WTC11 (cell line): Measurements from ENCODE around the gene ACY1. TPM values are rescaled to one million over a fixed set of nuclear protein-coding genes. Genes with fewer than 3 reads are reported as not detected.

Source experiments
- ATAC-seq: fragments of 200-7000 bp; cut with Tn5 transposase; 2 replicates; pipeline ENCODE4 v1.10.0; 2021; ENCODE audit warnings: mild to moderate bottlenecking, moderate library complexity
- CTCF ChIA-PET: fragments of 300-600 bp; sonication (Branson Sonifier 250); formaldehyde crosslinking; loops from one replicate; lab custom pipeline; 2021; ENCODE audit warnings: antibody characterized with exemption; lab: Charles Lee
- POLR2A ChIA-PET: fragments of 350-600 bp; sonication (Branson Sonifier 250); formaldehyde crosslinking; loops from one replicate; lab custom pipeline; 2021; ENCODE audit warnings: antibody characterized with exemption; lab: Charles Lee
- DNase-seq: peaks from one replicate; pipeline ENCODE4 v3.0.0; 2021; ENCODE audit warnings: low spot score
- H3K27ac Mint-ChIP-seq: 2 replicates; pipeline ENCODE4 v1.8.0; 2021; ENCODE audit warnings: mixed read lengths
- H3K27me3 Mint-ChIP-seq: 2 replicates; pipeline ENCODE4 v1.8.0; 2021; ENCODE audit warnings: low read depth, mild to moderate bottlenecking, moderate library complexity, mixed read lengths
- H3K36me3 Mint-ChIP-seq: 2 replicates; pipeline ENCODE4 v1.8.0; 2021; ENCODE audit warnings: mixed read lengths
- H3K4me1 Mint-ChIP-seq: 2 replicates; pipeline ENCODE4 v1.8.0; 2022; ENCODE audit warnings: mixed read lengths
- H3K4me3 Mint-ChIP-seq: 2 replicates; pipeline ENCODE4 v1.8.0; 2021; ENCODE audit warnings: mild to moderate bottlenecking, moderate library complexity, mixed read lengths
- H3K9me3 Mint-ChIP-seq: 2 replicates; pipeline ENCODE4 v1.8.0; 2021; ENCODE audit warnings: mixed read lengths
- CBFB ChIP-seq: sonication (generic); formaldehyde crosslinking; IDR thresholded peaks from 2 replicates; pipeline ENCODE4 v1.8.1; 2022; ENCODE audit warnings: mild to moderate bottlenecking, low read depth, missing genetic modification reagents
- CREB1 ChIP-seq: sonication (generic); formaldehyde crosslinking; IDR thresholded peaks from 2 replicates; pipeline ENCODE4 v1.8.0; 2023; ENCODE audit warnings: mild to moderate bottlenecking, missing genetic modification reagents
- ETV6 ChIP-seq: sonication (generic); formaldehyde crosslinking; IDR thresholded peaks from 2 replicates; pipeline ENCODE4 v1.8.1; 2022; ENCODE audit warnings: mild to moderate bottlenecking, missing genetic modification reagents
- GABPB1 ChIP-seq: sonication (generic); formaldehyde crosslinking; IDR thresholded peaks from 2 replicates; pipeline ENCODE4 v1.8.1; 2023; ENCODE audit warnings: mild to moderate bottlenecking, missing genetic modification reagents
- JUN ChIP-seq: sonication (generic); formaldehyde crosslinking; IDR thresholded peaks from 2 replicates; pipeline ENCODE4 v1.8.0; 2023; ENCODE audit warnings: mild to moderate bottlenecking, missing genetic modification reagents
- MXD4 ChIP-seq: fragments of 250-450 bp; sonication (Bioruptor Pico); IDR thresholded peaks from 2 replicates; pipeline ENCODE4 v1.8.0; 2021; ENCODE audit warnings: mild to moderate bottlenecking, moderate library complexity, borderline replicate concordance
- NFATC4 ChIP-seq: fragments of 250-450 bp; sonication (Bioruptor Pico); IDR thresholded peaks from 2 replicates; pipeline ENCODE4 v1.9.0; 2021; ENCODE audit warnings: mild to moderate bottlenecking
- NR2C2 ChIP-seq: sonication (generic); formaldehyde crosslinking; IDR thresholded peaks from 2 replicates; pipeline ENCODE4 v1.8.0; 2022; ENCODE audit warnings: mild to moderate bottlenecking, missing genetic modification reagents
- RELA ChIP-seq: sonication (generic); formaldehyde crosslinking; IDR thresholded peaks from 2 replicates; pipeline ENCODE4 v1.8.1; 2022; ENCODE audit warnings: missing genetic modification reagents, mild to moderate bottlenecking, borderline replicate concordance
- RORB ChIP-seq: fragments of 250-450 bp; sonication (Bioruptor Pico); IDR thresholded peaks from 2 replicates; pipeline ENCODE4 v1.9.0; 2021; ENCODE audit warnings: mild to moderate bottlenecking
- SOX15 ChIP-seq: fragments of 250-450 bp; sonication (Bioruptor Pico); IDR thresholded peaks from 2 replicates; pipeline ENCODE4 v1.9.0; 2021; ENCODE audit warnings: mild to moderate bottlenecking
- TP53 ChIP-seq: sonication (generic); formaldehyde crosslinking; IDR thresholded peaks from 2 replicates; pipeline ENCODE4 v1.8.1; 2023; ENCODE audit warnings: mild to moderate bottlenecking, missing genetic modification reagents
- total RNA-seq: library from RNA; stranded (reverse); gene quantifications from 3 replicates; pipeline ENCODE4 v1.2.3, GENCODE V29; 2021
- TF ChIP-seq, protein P1 (sequence below): fragments of 250-450 bp; sonication (Bioruptor Pico); IDR thresholded peaks from 2 replicates; pipeline ENCODE4 v1.9.0; 2021; ENCODE audit warnings: mild to moderate bottlenecking, borderline replicate concordance
- TF ChIP-seq, protein P2 (sequence below): sonication (generic); formaldehyde crosslinking; IDR thresholded peaks from 2 replicates; pipeline ENCODE4 v1.8.1; 2023; ENCODE audit warnings: mild to moderate bottlenecking, missing genetic modification reagents, borderline replicate concordance
- TF ChIP-seq, protein P3 (sequence below): sonication (generic); formaldehyde crosslinking; IDR thresholded peaks from 2 replicates; pipeline ENCODE4 v1.8.0; 2022; ENCODE audit warnings: mild to moderate bottlenecking, missing genetic modification reagents
- TF ChIP-seq, protein P4 (sequence below): sonication (generic); formaldehyde crosslinking; IDR thresholded peaks from 2 replicates; pipeline ENCODE4 v1.8.1; 2023; ENCODE audit warnings: mild to moderate bottlenecking, missing genetic modification reagents, moderate library complexity
- TF ChIP-seq, protein P5 (sequence below): sonication (generic); formaldehyde crosslinking; IDR thresholded peaks from 2 replicates; pipeline ENCODE4 v1.8.1; 2023; ENCODE audit warnings: mild to moderate bottlenecking, missing genetic modification reagents

ACY1 gene
- total RNA-seq, 1 experiment from 2014 or later = 53.8 TPM

DNA sequence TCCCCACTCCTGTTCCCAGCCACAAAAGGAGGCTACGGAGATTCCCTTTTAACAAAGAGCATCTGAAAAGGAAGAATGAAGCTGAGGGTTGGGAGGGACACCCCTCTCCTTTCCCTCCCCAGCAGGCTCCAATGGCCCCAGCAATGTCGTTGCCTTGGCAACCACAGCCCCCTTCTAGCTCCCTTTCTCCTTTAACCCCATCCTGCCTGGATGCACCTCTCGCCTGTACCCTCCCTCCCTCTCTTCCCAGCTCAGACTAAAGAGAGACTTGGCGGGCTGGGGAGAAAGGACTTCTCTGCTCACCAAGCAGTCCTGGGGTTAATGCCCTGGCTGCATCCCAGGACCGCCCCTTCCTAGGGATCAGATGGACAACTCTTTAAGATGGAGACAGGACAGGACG, 19.4 kb downstream of the ACY1 start:
- H3K27ac Mint-ChIP-seq = no peak overlapping the region
- DNase-seq = no peak

More for the DNA sequence above, 19.4 kb downstream of the ACY1 start:
- ChIA-PET CTCF (interaction anchor here (0.6 to 8.5 kb wide), 22 partner anchors 13 to 223 kb away, joined by 3 to 382 read pairs (median 6); partner anchors contain the start of genes ABHD14A, ABHD14B, ACY1 and DUSP7), POLR2A (interaction anchor here (1.6 to 1.7 kb wide), 2 partner anchors 34 to 51 kb away, joined by 4 to 5 read pairs; no protein-coding TSS in a partner anchor)
- no peak for TF ChIP-seq CREB1 (CRISPR knock-in tag)
- TF ChIP-seq NR2C2 (CRISPR knock-in tag) = no peak
- no peak for TF ChIP-seq RORB (CRISPR knock-in tag)
- TF ChIP-seq GABPB1 = no peak
- no peak for TF ChIP-seq MXD4 (CRISPR knock-in tag)
- TF ChIP-seq, protein P1, sequence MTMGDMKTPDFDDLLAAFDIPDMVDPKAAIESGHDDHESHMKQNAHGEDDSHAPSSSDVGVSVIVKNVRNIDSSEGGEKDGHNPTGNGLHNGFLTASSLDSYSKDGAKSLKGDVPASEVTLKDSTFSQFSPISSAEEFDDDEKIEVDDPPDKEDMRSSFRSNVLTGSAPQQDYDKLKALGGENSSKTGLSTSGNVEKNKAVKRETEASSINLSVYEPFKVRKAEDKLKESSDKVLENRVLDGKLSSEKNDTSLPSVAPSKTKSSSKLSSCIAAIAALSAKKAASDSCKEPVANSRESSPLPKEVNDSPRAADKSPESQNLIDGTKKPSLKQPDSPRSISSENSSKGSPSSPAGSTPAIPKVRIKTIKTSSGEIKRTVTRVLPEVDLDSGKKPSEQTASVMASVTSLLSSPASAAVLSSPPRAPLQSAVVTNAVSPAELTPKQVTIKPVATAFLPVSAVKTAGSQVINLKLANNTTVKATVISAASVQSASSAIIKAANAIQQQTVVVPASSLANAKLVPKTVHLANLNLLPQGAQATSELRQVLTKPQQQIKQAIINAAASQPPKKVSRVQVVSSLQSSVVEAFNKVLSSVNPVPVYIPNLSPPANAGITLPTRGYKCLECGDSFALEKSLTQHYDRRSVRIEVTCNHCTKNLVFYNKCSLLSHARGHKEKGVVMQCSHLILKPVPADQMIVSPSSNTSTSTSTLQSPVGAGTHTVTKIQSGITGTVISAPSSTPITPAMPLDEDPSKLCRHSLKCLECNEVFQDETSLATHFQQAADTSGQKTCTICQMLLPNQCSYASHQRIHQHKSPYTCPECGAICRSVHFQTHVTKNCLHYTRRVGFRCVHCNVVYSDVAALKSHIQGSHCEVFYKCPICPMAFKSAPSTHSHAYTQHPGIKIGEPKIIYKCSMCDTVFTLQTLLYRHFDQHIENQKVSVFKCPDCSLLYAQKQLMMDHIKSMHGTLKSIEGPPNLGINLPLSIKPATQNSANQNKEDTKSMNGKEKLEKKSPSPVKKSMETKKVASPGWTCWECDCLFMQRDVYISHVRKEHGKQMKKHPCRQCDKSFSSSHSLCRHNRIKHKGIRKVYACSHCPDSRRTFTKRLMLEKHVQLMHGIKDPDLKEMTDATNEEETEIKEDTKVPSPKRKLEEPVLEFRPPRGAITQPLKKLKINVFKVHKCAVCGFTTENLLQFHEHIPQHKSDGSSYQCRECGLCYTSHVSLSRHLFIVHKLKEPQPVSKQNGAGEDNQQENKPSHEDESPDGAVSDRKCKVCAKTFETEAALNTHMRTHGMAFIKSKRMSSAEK (CRISPR knock-in tag) = no peak
- TF ChIP-seq, protein P2, sequence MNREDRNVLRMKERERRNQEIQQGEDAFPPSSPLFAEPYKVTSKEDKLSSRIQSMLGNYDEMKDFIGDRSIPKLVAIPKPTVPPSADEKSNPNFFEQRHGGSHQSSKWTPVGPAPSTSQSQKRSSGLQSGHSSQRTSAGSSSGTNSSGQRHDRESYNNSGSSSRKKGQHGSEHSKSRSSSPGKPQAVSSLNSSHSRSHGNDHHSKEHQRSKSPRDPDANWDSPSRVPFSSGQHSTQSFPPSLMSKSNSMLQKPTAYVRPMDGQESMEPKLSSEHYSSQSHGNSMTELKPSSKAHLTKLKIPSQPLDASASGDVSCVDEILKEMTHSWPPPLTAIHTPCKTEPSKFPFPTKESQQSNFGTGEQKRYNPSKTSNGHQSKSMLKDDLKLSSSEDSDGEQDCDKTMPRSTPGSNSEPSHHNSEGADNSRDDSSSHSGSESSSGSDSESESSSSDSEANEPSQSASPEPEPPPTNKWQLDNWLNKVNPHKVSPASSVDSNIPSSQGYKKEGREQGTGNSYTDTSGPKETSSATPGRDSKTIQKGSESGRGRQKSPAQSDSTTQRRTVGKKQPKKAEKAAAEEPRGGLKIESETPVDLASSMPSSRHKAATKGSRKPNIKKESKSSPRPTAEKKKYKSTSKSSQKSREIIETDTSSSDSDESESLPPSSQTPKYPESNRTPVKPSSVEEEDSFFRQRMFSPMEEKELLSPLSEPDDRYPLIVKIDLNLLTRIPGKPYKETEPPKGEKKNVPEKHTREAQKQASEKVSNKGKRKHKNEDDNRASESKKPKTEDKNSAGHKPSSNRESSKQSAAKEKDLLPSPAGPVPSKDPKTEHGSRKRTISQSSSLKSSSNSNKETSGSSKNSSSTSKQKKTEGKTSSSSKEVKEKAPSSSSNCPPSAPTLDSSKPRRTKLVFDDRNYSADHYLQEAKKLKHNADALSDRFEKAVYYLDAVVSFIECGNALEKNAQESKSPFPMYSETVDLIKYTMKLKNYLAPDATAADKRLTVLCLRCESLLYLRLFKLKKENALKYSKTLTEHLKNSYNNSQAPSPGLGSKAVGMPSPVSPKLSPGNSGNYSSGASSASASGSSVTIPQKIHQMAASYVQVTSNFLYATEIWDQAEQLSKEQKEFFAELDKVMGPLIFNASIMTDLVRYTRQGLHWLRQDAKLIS (CRISPR knock-in tag) = no peak
- TF ChIP-seq TP53 = no peak
- no peak for TF ChIP-seq JUN (CRISPR knock-in tag)
- TF ChIP-seq, protein P3, sequence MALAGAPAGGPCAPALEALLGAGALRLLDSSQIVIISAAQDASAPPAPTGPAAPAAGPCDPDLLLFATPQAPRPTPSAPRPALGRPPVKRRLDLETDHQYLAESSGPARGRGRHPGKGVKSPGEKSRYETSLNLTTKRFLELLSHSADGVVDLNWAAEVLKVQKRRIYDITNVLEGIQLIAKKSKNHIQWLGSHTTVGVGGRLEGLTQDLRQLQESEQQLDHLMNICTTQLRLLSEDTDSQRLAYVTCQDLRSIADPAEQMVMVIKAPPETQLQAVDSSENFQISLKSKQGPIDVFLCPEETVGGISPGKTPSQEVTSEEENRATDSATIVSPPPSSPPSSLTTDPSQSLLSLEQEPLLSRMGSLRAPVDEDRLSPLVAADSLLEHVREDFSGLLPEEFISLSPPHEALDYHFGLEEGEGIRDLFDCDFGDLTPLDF (CRISPR knock-in tag) = no peak
- no peak for TF ChIP-seq RELA (CRISPR knock-in tag)
- no peak for TF ChIP-seq ETV6 (CRISPR knock-in tag)
- TF ChIP-seq CBFB (CRISPR knock-in tag) = no peak
- TF ChIP-seq, protein P4, sequence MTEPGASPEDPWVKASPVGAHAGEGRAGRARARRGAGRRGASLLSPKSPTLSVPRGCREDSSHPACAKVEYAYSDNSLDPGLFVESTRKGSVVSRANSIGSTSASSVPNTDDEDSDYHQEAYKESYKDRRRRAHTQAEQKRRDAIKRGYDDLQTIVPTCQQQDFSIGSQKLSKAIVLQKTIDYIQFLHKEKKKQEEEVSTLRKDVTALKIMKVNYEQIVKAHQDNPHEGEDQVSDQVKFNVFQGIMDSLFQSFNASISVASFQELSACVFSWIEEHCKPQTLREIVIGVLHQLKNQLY (CRISPR knock-in tag) = no peak
- TF ChIP-seq NFATC4 (CRISPR knock-in tag) = no peak
- TF ChIP-seq SOX15 (CRISPR knock-in tag) = no peak
- TF ChIP-seq, protein P5, sequence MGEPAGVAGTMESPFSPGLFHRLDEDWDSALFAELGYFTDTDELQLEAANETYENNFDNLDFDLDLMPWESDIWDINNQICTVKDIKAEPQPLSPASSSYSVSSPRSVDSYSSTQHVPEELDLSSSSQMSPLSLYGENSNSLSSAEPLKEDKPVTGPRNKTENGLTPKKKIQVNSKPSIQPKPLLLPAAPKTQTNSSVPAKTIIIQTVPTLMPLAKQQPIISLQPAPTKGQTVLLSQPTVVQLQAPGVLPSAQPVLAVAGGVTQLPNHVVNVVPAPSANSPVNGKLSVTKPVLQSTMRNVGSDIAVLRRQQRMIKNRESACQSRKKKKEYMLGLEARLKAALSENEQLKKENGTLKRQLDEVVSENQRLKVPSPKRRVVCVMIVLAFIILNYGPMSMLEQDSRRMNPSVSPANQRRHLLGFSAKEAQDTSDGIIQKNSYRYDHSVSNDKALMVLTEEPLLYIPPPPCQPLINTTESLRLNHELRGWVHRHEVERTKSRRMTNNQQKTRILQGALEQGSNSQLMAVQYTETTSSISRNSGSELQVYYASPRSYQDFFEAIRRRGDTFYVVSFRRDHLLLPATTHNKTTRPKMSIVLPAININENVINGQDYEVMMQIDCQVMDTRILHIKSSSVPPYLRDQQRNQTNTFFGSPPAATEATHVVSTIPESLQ (CRISPR knock-in tag) = no peak
- H3K4me1 Mint-ChIP-seq = peaks cover 50% of the 10 kb centered on the region
- H3K9me3 Mint-ChIP-seq = no peaks in the 10 kb centered on the region
- no peak for ATAC-seq
- no peaks in the 10 kb centered on the region for H3K36me3 Mint-ChIP-seq
- H3K4me3 Mint-ChIP-seq = no peak overlapping the region
- H3K27me3 Mint-ChIP-seq = no peaks in the 10 kb centered on the region
